NCI-H1436 treated with DMSO at 0.1 percent for 48 hours (cell line): ENCODE data around the gene MITF.

Source experiments
- DNase-seq: peaks from one replicate; lab custom pipeline; 2025; lab: John Stamatoyannopoulos, UW

The MITF gene

GRCh38 chr3:69755795-69756194, 16.5 kb downstream of the MITF start:
- DNase-seq: no peak

DNA sequence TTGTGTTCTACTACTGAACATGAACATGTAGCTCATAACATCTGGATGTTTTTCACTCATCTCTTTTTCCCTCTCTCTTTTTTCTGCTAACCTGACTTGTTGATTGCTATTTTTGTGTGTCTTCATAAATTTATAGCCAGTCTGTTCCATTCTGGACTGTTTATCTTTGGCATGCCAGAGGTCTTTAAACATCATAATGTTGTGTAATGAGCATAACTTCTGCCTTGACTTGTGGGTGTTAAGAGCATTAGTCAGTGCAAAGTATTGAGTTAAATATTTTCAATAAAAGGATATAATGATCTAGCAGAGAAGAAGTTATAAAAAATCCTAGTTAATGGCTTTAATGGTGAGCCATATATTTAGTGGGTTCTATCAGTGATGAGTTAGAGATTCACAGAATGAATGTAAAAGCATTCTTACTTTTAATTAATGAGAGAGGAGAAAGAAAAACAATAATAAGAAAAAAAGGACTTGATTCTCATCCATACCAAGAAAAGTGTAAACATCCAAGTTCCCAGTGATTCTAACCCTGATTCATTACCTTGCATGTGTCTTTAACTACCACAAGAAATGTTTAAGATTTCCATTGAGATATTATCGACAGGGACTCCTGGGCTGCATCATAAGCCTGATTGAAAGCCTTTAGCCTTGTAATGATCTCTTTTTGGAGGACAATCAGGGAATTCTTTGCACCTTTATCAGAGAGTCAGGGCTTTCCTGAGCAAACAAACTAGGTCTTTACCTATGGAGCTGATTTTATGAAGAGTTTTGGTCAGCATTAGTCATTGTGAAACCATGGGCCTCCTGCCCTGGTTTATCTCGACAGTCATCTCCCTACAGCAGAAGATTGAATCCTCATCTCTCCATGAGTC, 22.9 kb downstream of the MITF start:
- no peak for DNase-seq

DNA sequence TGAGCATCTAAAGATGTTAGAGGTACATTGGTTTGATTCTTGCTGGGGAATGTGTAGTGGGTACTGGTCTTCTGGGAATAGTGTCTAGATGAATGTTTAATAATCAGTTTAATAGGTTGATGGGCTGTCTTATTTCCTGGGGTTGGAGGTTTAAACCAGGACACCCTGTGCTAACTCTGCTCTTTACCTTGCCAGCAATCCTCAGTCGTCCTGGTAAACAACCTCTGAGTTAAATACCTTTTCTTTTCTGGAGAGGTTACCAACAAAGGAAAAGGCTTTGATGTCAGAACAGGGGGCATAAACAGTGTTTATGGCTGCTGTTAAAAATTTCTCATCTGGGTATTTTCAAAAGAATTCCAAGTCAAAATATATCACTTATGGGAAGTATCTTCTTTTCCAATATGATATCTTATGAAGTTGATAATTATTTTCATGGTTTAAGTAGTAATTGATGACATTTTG, 23.5 kb downstream of the MITF start:
- no peak for DNase-seq

- DNase-seq: no peak
These were observed 24.2 kb downstream of the MITF start for GRCh38 chr3:69763458-69763857.

GRCh38 chr3:69764121-69764741, 25.0 kb downstream of the MITF start:
- DNase-seq: no peak

- DNase-seq: no peak
These were observed 25.6 kb downstream of the MITF start for GRCh38 chr3:69764861-69765260.

- DNase-seq: no peak
These were observed 27.4 kb downstream of the MITF start for GRCh38 chr3:69766638-69767037.

GRCh38 chr3:69767571-69767970, 28.3 kb downstream of the MITF start:
- no peak for DNase-seq

GRCh38 chr3:69768438-69768837, 29.2 kb downstream of the MITF start:
- no peak for DNase-seq

GRCh38 chr3:69770219-69770618, 31.0 kb downstream of the MITF start:
- no peak for DNase-seq

DNA sequence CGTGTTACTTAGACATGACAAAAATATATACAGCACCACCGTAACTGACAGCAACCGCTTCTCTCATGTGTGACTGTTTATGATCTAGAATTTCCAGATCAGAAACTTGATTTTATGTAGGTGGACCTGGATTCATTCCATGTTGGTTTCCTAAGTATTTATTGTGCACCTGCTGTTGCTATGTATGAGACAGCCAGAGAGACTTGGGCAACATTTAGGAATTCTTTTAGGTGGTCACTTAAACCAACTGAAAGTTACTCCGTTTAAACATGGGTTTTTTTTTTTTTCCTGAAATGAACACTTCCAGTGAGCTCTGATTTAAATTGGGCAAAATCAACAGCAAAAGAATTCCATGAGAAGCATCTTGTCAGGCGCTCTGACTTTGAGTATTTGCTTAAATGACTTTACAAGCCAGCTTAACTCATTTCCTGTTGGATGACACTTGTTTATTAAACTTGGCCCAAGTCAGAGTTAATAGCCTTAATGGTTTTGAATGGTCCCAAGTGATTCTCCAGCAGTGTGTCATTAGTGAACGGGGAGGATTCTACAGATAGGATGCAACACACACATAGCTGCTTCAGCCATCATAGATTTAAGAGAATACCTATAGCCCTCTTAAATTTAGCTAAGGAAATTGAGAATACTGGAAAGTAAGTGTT, 31.8 kb downstream of the MITF start:
- no peak for DNase-seq

- no peak for DNase-seq
These were observed 33.0 kb downstream of the MITF start for GRCh38 chr3:69772152-69772867.

GRCh38 chr3:69774029-69774428, 34.8 kb downstream of the MITF start:
- DNase-seq: no peak

DNA sequence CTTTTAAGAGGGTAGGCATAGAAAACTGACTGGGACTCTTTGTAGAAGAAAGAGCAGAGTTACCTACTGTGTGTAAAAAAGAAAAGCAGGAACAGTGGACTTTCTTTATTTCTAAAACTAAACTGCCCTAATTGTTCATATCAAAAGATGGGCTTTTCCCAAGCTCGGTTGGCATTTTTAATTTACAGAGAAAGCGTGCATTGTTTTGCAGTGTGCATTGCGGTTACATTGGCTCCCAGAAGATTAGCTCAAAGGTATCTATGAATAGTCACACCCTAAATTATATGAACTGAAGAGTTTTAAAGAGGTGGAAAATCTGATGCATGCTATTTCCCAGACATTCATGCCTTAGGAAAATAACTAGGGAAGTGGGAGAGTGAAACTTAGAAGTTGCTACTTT, 36.5 kb downstream of the MITF start:
- DNase-seq: no peak

DNA sequence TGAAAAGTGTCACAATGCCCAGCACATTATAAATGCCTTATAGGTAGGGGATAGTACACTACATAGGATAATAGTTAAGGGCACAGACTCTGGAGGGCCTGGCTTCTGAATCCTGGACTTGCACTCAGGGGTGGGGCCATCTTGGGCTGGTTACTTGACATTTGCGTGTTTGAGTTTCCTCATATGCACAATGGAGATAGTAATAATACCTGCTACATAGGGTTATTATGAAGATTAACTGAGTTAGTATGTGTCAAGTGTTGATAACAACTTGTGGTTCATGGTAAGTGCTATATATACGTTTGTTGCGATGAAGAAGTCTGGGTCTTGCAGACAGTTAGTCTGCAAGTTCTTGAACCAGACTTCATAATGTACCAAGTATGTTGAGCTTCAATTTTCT, 37.0 kb downstream of the MITF start:
- DNase-seq: no peak

- DNase-seq: no peak
These were observed 37.8 kb downstream of the MITF start for GRCh38 chr3:69776920-69777581.

- no peak for DNase-seq
These were observed 38.3 kb downstream of the MITF start for GRCh38 chr3:69777582-69777967.

DNA sequence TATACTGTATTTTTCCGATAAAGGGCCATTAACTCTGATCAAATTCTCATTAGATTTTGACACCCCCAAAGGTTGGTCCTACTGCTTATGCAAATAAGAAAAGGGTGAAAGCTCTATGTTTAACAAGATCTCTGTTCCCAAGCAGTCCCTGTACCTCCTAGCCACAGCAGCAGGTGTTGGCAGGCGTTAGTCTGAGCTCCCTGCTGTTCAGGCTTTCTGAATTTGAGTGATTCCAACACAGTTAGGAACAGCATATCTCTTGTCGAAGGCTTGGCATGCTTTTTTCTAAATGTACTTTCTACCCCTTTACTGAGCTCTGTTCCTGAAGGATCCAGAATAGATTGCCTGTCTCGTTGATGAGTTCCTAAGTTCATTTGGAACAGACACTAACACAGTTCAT, 42.3 kb downstream of the MITF start:
- DNase-seq: no peak

GRCh38 chr3:69784954-69785514, 45.8 kb downstream of the MITF start:
- DNase-seq: no peak

- no peak for DNase-seq
These were observed 46.6 kb downstream of the MITF start for GRCh38 chr3:69785769-69786320.

GRCh38 chr3:69786854-69787253, 47.6 kb downstream of the MITF start:
- no peak for DNase-seq
